Thoracic aorta endothelial cell (primary cell): ENCODE data around the gene IRX1. TPM values are rescaled to one million over a fixed set of nuclear protein-coding genes. Genes with fewer than 3 reads are reported as not detected.

Experiments used
- total RNA-seq: library from RNA; depleted of rRNA; stranded (reverse); fragments of >200 nt; gene quantifications from 2 replicates; pipeline ENCODE4 v1.2.3, GENCODE V29; 2012

Gene IRX1
- 0.07 TPM in 1 of 2 replicates, not detected in the other for total RNA-seq

DNA sequence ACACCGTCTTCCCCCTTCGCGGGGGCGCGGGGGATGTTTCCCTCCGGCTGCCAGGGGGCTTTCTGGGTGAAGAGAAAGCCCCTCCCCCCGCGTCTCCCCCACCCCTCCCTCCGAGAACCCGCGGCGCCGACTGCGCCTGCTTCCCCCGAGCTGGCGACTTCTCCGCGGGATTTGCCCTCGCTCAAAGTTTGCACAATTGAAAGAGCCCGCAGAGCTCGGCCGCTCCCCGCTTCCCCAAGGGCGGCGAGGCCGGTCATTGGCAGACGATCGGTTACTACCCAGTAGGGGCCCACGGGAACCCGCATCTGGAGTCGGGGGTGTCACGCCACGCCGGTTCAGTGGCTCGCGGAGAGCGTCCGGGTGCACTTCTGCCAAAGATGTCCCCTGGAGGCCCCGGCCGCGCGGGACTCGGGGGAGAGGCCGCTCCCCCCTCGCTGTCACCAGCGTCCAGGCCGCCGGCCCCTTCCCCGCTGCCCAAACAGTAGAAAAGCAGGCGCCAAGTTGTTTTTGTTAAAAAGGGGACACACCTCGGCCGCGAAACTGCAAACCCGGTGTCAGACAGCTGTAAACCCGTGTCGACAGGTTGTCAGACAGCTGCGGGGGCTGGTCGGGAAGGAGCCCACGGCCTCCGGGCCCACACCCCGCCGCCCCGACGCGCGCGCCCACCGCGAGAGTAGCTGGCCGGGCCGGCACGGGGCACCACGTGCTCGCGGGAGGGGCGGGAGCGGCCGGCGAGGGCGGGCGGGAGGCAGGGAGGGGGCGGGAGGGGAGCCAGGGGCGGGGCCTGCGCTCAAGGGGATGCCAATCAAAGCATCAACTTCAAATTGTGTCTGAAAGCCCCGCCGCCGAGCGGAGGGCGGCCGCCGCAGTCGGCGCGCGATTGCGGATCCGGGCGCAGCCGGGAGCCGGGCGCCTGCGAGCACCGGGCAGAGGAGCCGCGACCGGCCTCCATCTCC is at the start of gene IRX1:
TSS of gene IRX1 (plus strand) at position 827 of the 956 bp plus-strand sequence. CDS start 274 bp downstream, outside the sequence.

